B cell (primary cell): ENCODE data around the gene PRDM15. TPM values are rescaled to one million over a fixed set of nuclear protein-coding genes. Genes with fewer than 3 reads are reported as not detected.

Source experiments
- ATAC-seq: fragments of 200-7000 bp; cut with Tn5 transposase; one replicate; pipeline ENCODE4 v1.10.0; 2021; ENCODE audit warnings: low read depth, mild to moderate bottlenecking, moderate number of reproducible peaks, moderate library complexity
- CTCF ChIA-PET: fragments of 350-600 bp; sonication (Branson Sonifier 250); formaldehyde crosslinking; loops from one replicate; lab custom pipeline; 2021; ENCODE audit warnings: antibody characterized with exemption, inconsistent platforms; lab: Charles Lee
- POLR2A ChIA-PET: fragments of 350-600 bp; sonication (Branson Sonifier 250); formaldehyde crosslinking; loops from one replicate; lab custom pipeline; 2021; ENCODE audit warnings: antibody characterized with exemption; lab: Charles Lee
- DNase-seq: peaks from one replicate; pipeline ENCODE4 v3.0.0; 2013
- H2AFZ ChIP-seq: 2 replicates; pipeline ENCODE4 v1.6.1; 2012; ENCODE audit warnings: mild to moderate bottlenecking, low read depth, low read length; ENCODE audit not compliant: insufficient read depth, poor library complexity, severe bottlenecking
- H3K27ac ChIP-seq, 2 donors: 1 replicate in 1 of 2; 2 replicates in 1 of 2; pipeline ENCODE4 v1.5.1; 2012 to 2013; ENCODE audit warnings: low read length in 2 of 2, mild to moderate bottlenecking in 2 of 2, moderate library complexity in 1 of 2
- H3K27me3 ChIP-seq, 4 experiments: fragments of 200-600 bp in 1 of 4; sonication (generic) in 1 of 4; replicated peaks in 1 of 4; 1 replicate in 2 of 4; 2 replicates in 2 of 4; pipeline versions ENCODE4 v1.6.1 to v1.7.0; 2013 to 2016; ENCODE audit warnings: low read length in 3 of 4, mild to moderate bottlenecking in 2 of 4, mixed read lengths in 1 of 4, moderate library complexity in 1 of 4; ENCODE audit not compliant: insufficient read depth in 4 of 4, control insufficient read depth in 3 of 4; ENCODE audit errors: control extremely low read depth in 1 of 4
- H3K36me3 ChIP-seq, 2 experiments: replicated peaks in 1 of 2; 1 replicate in 1 of 2; 2 replicates in 1 of 2; pipeline versions ENCODE4 v1.6.1 to v1.7.1; 2013; ENCODE audit warnings: low read length in 1 of 2; ENCODE audit not compliant: insufficient read depth in 2 of 2, control insufficient read depth in 1 of 2; ENCODE audit errors: control extremely low read depth in 1 of 2, extremely low read depth in 1 of 2
- H3K4me1 ChIP-seq, 2 donors: fragments of 200-600 bp in 1 of 2; sonication (generic) in 1 of 2; 1 replicate in 1 of 2; 2 replicates in 1 of 2; pipeline versions ENCODE4 v1.5.1 to v1.6.1; 2013 to 2017; ENCODE audit warnings: low read length in 2 of 2; ENCODE audit not compliant: control insufficient read depth in 2 of 2, insufficient read depth in 2 of 2
- H3K4me2 ChIP-seq: replicated peaks from 2 replicates; pipeline ENCODE3; 2012; ENCODE audit warnings: mild to moderate bottlenecking, low read depth, low read length; ENCODE audit not compliant: poor library complexity, severe bottlenecking
- H3K4me3 ChIP-seq, 5 experiments: fragments of 200-600 bp in 1 of 5; sonication (generic) in 1 of 5; 1 replicate in 3 of 5; 2 replicates in 2 of 5; pipeline versions ENCODE4 v1.5.1 to v1.7.0; 2011 to 2016; ENCODE audit warnings: low read length in 4 of 5, mild to moderate bottlenecking in 4 of 5, low read depth in 2 of 5, control low read depth in 1 of 5, moderate library complexity in 1 of 5; ENCODE audit not compliant: insufficient read depth in 1 of 5; ENCODE audit errors: control extremely low read depth in 1 of 5, extremely low read depth in 1 of 5
- H3K79me2 ChIP-seq: fragments of 200-600 bp; sonication (generic); one replicate; pipeline ENCODE4 v1.6.0; 2016; ENCODE audit warnings: low read length; ENCODE audit not compliant: control insufficient read depth, insufficient read depth
- H3K9ac ChIP-seq: fragments of 200-600 bp; sonication (generic); 2 replicates; pipeline ENCODE4 v1.6.1; 2017; ENCODE audit warnings: mild to moderate bottlenecking, low read length, moderate library complexity
- H3K9me3 ChIP-seq, 3 donors: one replicate each; pipeline versions ENCODE4 v1.6.1 to v1.7.1; 2013; ENCODE audit warnings: low read length in 2 of 3; ENCODE audit not compliant: control insufficient read depth in 2 of 3, insufficient read depth in 1 of 3; ENCODE audit errors: control extremely low read depth in 1 of 3
- H4K20me1 ChIP-seq: 2 replicates; pipeline ENCODE4 v1.6.0; 2012; ENCODE audit warnings: mild to moderate bottlenecking, low read length; ENCODE audit not compliant: insufficient read depth, control insufficient read depth, poor library complexity, severe bottlenecking
- H3K27ac Mint-ChIP-seq: one replicate; pipeline ENCODE4 v1.8.0; 2021; ENCODE audit warnings: mixed read lengths
- H3K27me3 Mint-ChIP-seq: one replicate; pipeline ENCODE4 v1.8.0; 2021; ENCODE audit warnings: mixed read lengths
- H3K4me1 Mint-ChIP-seq: one replicate; pipeline ENCODE4 v1.8.0; 2021; ENCODE audit warnings: mixed read lengths
- H3K4me3 Mint-ChIP-seq: one replicate; pipeline ENCODE4 v1.8.0; 2021; ENCODE audit warnings: mixed read lengths
- H3K9me3 Mint-ChIP-seq: one replicate; pipeline ENCODE4 v1.8.0; 2022; ENCODE audit warnings: mixed read lengths; ENCODE audit not compliant: insufficient read depth
- CTCF ChIP-seq: fragments of 200-600 bp; IDR thresholded peaks from one replicate; pipeline ENCODE4 v1.8.0; 2022; ENCODE audit warnings: antibody characterized with exemption, mild to moderate bottlenecking
- EZH2 ChIP-seq: IDR thresholded peaks from 2 replicates; pipeline ENCODE4 v1.6.1; 2012; ENCODE audit warnings: borderline replicate concordance, low read depth, mild to moderate bottlenecking, moderate library complexity, low read length; ENCODE audit not compliant: insufficient read depth, poor library complexity, severe bottlenecking
- WGBS: methylation state at CpG from one replicate; pipeline ENCODE4 v1.1.5; 2013; ENCODE audit warnings: missing lambda C conversion rate; ENCODE audit not compliant: insufficient coverage; 5-methylcytosine and 5-hydroxymethylcytosine counted together
- intact Hi-C: fragments of 100-400 bp; cut with micrococcal nuclease; formaldehyde crosslinking; loops from one replicate; pipeline ENCODE4 v1.10.0; 2022
- polyA plus RNA-seq: library from polyadenylated mRNA; depleted of rRNA; stranded (reverse); fragments of >200 nt; gene quantifications from 2 replicates; pipeline ENCODE4 v1.2.3, GENCODE V29; 2012
- total RNA-seq, 2 donors: library from RNA; stranded (reverse); fragments of 120-200 nt in 1 of 2; gene quantifications; 1 replicate in 1 of 2; 2 replicates in 1 of 2; pipeline versions ENCODE4 v1.2.3 to v1.2.4, GENCODE V29; 2013 to 2022

Gene PRDM15
- total and polyA plus RNA-seq, 2 donors (not counting 1 experiment from before 2014, with no cell fraction given), result 21.3 to 29.2 TPM

GRCh38 chr21:41926117-41926806 is 47.1 kb upstream of the PRDM15 start:
- H3K27me3 Mint-ChIP-seq, result no peaks in the 10 kb centered on the region
- no peak for TF ChIP-seq CTCF
- TF ChIP-seq EZH2, result no peak
- Histone ChIP-seq H3K27me3 (no peaks in the 10 kb centered on the region), H3K4me1 (peaks cover 71 to 85% of the 10 kb centered on the region in 2 donors), H3K9ac (peak overlapping the region; percentile 63), H4K20me1 (no peaks in the 10 kb centered on the region), H3K4me3 (peak overlapping the region; percentile 55 to 70 (median 62)), H3K4me2 (peak overlapping the region; percentile 75), H2AFZ (peak overlapping the region; percentile 80), H3K79me2 (peaks cover 32% of the 10 kb centered on the region), H3K27ac (peak overlapping the region; percentile 82 to 87), H3K36me3 (no peaks in the 10 kb centered on the region), H3K9me3 (no peaks in the 10 kb centered on the region)
- ChIA-PET CTCF (interaction anchor here (0.9 to 3.0 kb wide), 8 partner anchors 9 to 643 kb away, joined by 3 to 12 read pairs (median 4); no protein-coding TSS in a partner anchor), POLR2A (interaction anchor here (0.8 kb wide), 2 partner anchors 48 to 84 kb away, joined by 3 read pairs; partner anchors contain the start of gene ZBTB21)
- no peaks in the 10 kb centered on the region for H3K9me3 Mint-ChIP-seq
- peak; percentile 76 for DNase-seq
- intact Hi-C loops, result loop anchor here (1.0 to 10.0 kb wide), 5 partner anchors 47 to 609 kb away; partner anchors contain the start of genes PRDM15 and ZBTB21
- H3K4me3 Mint-ChIP-seq, result peak overlapping the region; percentile 94
- peak; percentile 70 for ATAC-seq
- 13% methylated on average over 7 of the region's 11 CpGs for WGBS
- H3K27ac Mint-ChIP-seq, result peak overlapping the region; percentile 98
- peaks cover 81% of the 10 kb centered on the region for H3K4me1 Mint-ChIP-seq

GRCh38 chr21:41925767-41926116 is 46.6 kb upstream of the PRDM15 start:
- H3K79me2 ChIP-seq, result peaks cover 32% of the 10 kb centered on the region
- WGBS, result 50% methylated on average over 2 of the region's 4 CpGs
- ChIA-PET CTCF (interaction anchor here (0.6 to 3.0 kb wide), 7 partner anchors 9 to 643 kb away, joined by 3 to 12 read pairs (median 4); no protein-coding TSS in a partner anchor), POLR2A (interaction anchor here (0.8 kb wide), 1 partner anchor 84 kb away, joined by 3 read pairs; the partner anchor contains the start of gene ZBTB21)
- no peaks in the 10 kb centered on the region for H3K27me3 ChIP-seq
- peak overlapping the region; percentile 75 for H3K4me2 ChIP-seq
- Mint-ChIP-seq H3K27me3 (no peaks in the 10 kb centered on the region), H3K9me3 (no peaks in the 10 kb centered on the region), H3K4me1 (peaks cover 81% of the 10 kb centered on the region), H3K4me3 (peak overlapping the region; percentile 94), H3K27ac (peak overlapping the region; percentile 98)
- peaks cover 75 to 85% of the 10 kb centered on the region in 2 donors for H3K4me1 ChIP-seq
- no peaks in the 10 kb centered on the region for H4K20me1 ChIP-seq
- peak overlapping the region; percentile 63 for H3K9ac ChIP-seq
- no peaks in the 10 kb centered on the region for H3K9me3 ChIP-seq
- H3K36me3 ChIP-seq, result no peaks in the 10 kb centered on the region
- TF ChIP-seq EZH2 (no peak), CTCF (no peak)
- peak overlapping the region; percentile 55 to 70 (median 62) for H3K4me3 ChIP-seq
- no peak for ATAC-seq
- H2AFZ ChIP-seq, result peak overlapping the region; percentile 80
- intact Hi-C loops, result loop anchor here (1.0 to 10.0 kb wide), 5 partner anchors 47 to 609 kb away; partner anchors contain the start of genes PRDM15 and ZBTB21
- peak; percentile 21 for DNase-seq
- peak overlapping the region; percentile 82 to 87 for H3K27ac ChIP-seq
